ENCODE results near the gene GPR84. TPM values are rescaled to one million over a fixed set of nuclear protein-coding genes. Genes with fewer than 3 reads are reported as not detected.
"Not testable (repeated sequence)": the region's sequence is repeated elsewhere in the genome, so short reads cannot be mapped to it uniquely, and the experiment has no call there.

GPR84 gene
- total and polyA plus RNA-seq, 5 donors: 0.20 to 0.71 (median 0.40) TPM

- Histone ChIP-seq H3K4me1 (ENCODE audit: control insufficient read depth, insufficient read depth, low read length) (peaks cover 8% of the 10 kb centered on the region), H3K4me3 (ENCODE audit: low read length) (no peak overlapping the region), H3K27me3 (ENCODE audit: control insufficient read depth, insufficient read depth) (no peaks in the 10 kb centered on the region), H3K27ac (ENCODE audit: low read length) (no peak overlapping the region), H3K9me3 (ENCODE audit: control insufficient read depth, low read length) (no peaks in the 10 kb centered on the region)
- ATAC-seq (peak in 1 of 2 donors; percentile 59), DNase-seq (no peak)
- intact Hi-C loops (cut with DNase I): no loop called here
- WGBS: 33% methylated on average over 3 of the region's 3 CpGs
Measured at GRCh38 chr12:54337280-54337842, 26.9 kb downstream of the GPR84 start.

- intact Hi-C loops (cut with DNase I): no loop called here
- ATAC-seq: no peak
- 98% methylated on average over 4 of the region's 4 CpGs for WGBS
- no peak for DNase-seq
- peaks cover 3% of the 10 kb centered on the region for H3K4me1 ChIP-seq (ENCODE audit: control insufficient read depth, insufficient read depth, low read length)
- no peaks in the 10 kb centered on the region for H3K27me3 ChIP-seq (ENCODE audit: control insufficient read depth, insufficient read depth)
- H3K9me3 ChIP-seq (ENCODE audit: control insufficient read depth, low read length): no peaks in the 10 kb centered on the region
- no peak overlapping the region for H3K4me3 ChIP-seq (ENCODE audit: low read length)
- no peak overlapping the region for H3K27ac ChIP-seq (ENCODE audit: low read length)
Measured at GRCh38 chr12:54333420-54334034, 30.8 kb downstream of the GPR84 start.

GRCh38 chr12:54331461-54331860 is 32.8 kb downstream of the GPR84 start:
- Histone ChIP-seq H3K4me1 (ENCODE audit: control insufficient read depth, insufficient read depth, low read length) (no peaks in the 10 kb centered on the region), H3K27ac (ENCODE audit: low read length) (no peak overlapping the region), H3K27me3 (ENCODE audit: control insufficient read depth, insufficient read depth) (no peaks in the 10 kb centered on the region), H3K4me3 (ENCODE audit: low read length) (no peak overlapping the region), H3K9me3 (ENCODE audit: control insufficient read depth, low read length) (no peaks in the 10 kb centered on the region)
- DNase-seq: no peak
- WGBS: 80% methylated on average over 5 of the region's 5 CpGs
- no peak for ATAC-seq
- intact Hi-C loops (cut with DNase I): no loop called here

- H3K27me3 ChIP-seq (ENCODE audit: control insufficient read depth, insufficient read depth): no peaks in the 10 kb centered on the region
- no peaks in the 10 kb centered on the region for H3K9me3 ChIP-seq (ENCODE audit: control insufficient read depth, low read length)
- ATAC-seq: no peak
- H3K4me3 ChIP-seq (ENCODE audit: low read length): no peak overlapping the region
- WGBS: 67% methylated on average over 3 of the region's 3 CpGs
- no peak for DNase-seq
- intact Hi-C loops (cut with DNase I): no loop called here
- no peak overlapping the region for H3K27ac ChIP-seq (ENCODE audit: low read length)
- H3K4me1 ChIP-seq (ENCODE audit: control insufficient read depth, insufficient read depth, low read length): no peaks in the 10 kb centered on the region
Measured at GRCh38 chr12:54330442-54330841, 33.8 kb downstream of the GPR84 start.

- H3K27me3 ChIP-seq (ENCODE audit: control insufficient read depth, insufficient read depth): no peaks in the 10 kb centered on the region
- no peak overlapping the region for H3K27ac ChIP-seq (ENCODE audit: low read length)
- no peak overlapping the region for H3K4me3 ChIP-seq (ENCODE audit: low read length)
- no peak for DNase-seq
- intact Hi-C loops (cut with DNase I): no loop called here
- 65% methylated on average over 5 of the region's 5 CpGs for WGBS
- H3K9me3 ChIP-seq (ENCODE audit: control insufficient read depth, low read length): no peaks in the 10 kb centered on the region
- ATAC-seq: no peak
- H3K4me1 ChIP-seq (ENCODE audit: control insufficient read depth, insufficient read depth, low read length): no peaks in the 10 kb centered on the region
Measured at GRCh38 chr12:54329759-54330158, 34.5 kb downstream of the GPR84 start.

GRCh38 chr12:54328595-54329337 is 35.5 kb downstream of the GPR84 start:
- no peak overlapping the region for H3K4me3 ChIP-seq (ENCODE audit: low read length)
- intact Hi-C loops (cut with DNase I): no loop called here
- no peaks in the 10 kb centered on the region for H3K27me3 ChIP-seq (ENCODE audit: control insufficient read depth, insufficient read depth)
- ATAC-seq (no peak), DNase-seq (no peak)
- WGBS: 76% methylated on average over 6 of the region's 6 CpGs
- H3K4me1 ChIP-seq (ENCODE audit: control insufficient read depth, insufficient read depth, low read length): no peaks in the 10 kb centered on the region
- no peaks in the 10 kb centered on the region for H3K9me3 ChIP-seq (ENCODE audit: control insufficient read depth, low read length)
- H3K27ac ChIP-seq (ENCODE audit: low read length): no peak overlapping the region

GRCh38 chr12:54325442-54326109 is 38.7 kb downstream of the GPR84 start:
- ATAC-seq; H3K9me3 ChIP-seq (ENCODE audit: control insufficient read depth, low read length); H3K4me1 ChIP-seq (ENCODE audit: control insufficient read depth, insufficient read depth, low read length); H3K27me3 ChIP-seq (ENCODE audit: control insufficient read depth, insufficient read depth); intact Hi-C loops (cut with DNase I); DNase-seq: not testable (repeated sequence)
- H3K4me3 ChIP-seq (ENCODE audit: low read length): peak overlapping the region; percentile 99
- 48% methylated on average over 22 of the region's 22 CpGs for WGBS
- peak overlapping the region; percentile 91 for H3K27ac ChIP-seq (ENCODE audit: low read length)

- no peaks in the 10 kb centered on the region for H3K27me3 ChIP-seq (ENCODE audit: control insufficient read depth, insufficient read depth)
- no peaks in the 10 kb centered on the region for H3K4me1 ChIP-seq (ENCODE audit: control insufficient read depth, insufficient read depth, low read length)
- DNase-seq (peak; percentile 94 to 96 (median 96)), ATAC-seq (peak; percentile 98 to 99)
- WGBS: 2% methylated on average over 34 of the region's 34 CpGs
- peak within 1 kb of the TSS; percentile 91 for H3K27ac ChIP-seq (ENCODE audit: low read length)
- H3K9me3 ChIP-seq (ENCODE audit: control insufficient read depth, low read length): no peaks in the 10 kb centered on the region
- H3K4me3 ChIP-seq (ENCODE audit: low read length): peak within 1 kb of the TSS; percentile 99
- intact Hi-C loops (cut with DNase I): no loop called here
Measured at GRCh38 chr12:54324617-54325441, 39.5 kb downstream of the GPR84 start, which contains the start of gene COPZ1. Gene COPZ1, plus strand, starts transcription at chr12:54325131. Its CDS starts 33 bp downstream, at chr12:54325164.

GRCh38 chr12:54321363-54321762 is 42.9 kb downstream of the GPR84 start:
- no peak for DNase-seq
- Histone ChIP-seq H3K27me3 (ENCODE audit: control insufficient read depth, insufficient read depth) (no peaks in the 10 kb centered on the region), H3K4me1 (ENCODE audit: control insufficient read depth, insufficient read depth, low read length) (no peaks in the 10 kb centered on the region), H3K9me3 (ENCODE audit: control insufficient read depth, low read length) (no peaks in the 10 kb centered on the region), H3K27ac (ENCODE audit: low read length) (no peak overlapping the region), H3K4me3 (ENCODE audit: low read length) (no peak overlapping the region)
- 89% methylated on average over 5 of the region's 5 CpGs for WGBS
- no peak for ATAC-seq
- intact Hi-C loops (cut with DNase I): no loop called here

Data from right cardiac atrium (tissue), 5 donors.